HT-29 (cell line): ENCODE results near the gene ACTR2. TPM values are rescaled to one million over a fixed set of nuclear protein-coding genes. Genes with fewer than 3 reads are reported as not detected.
"Not testable (repeated sequence)": the region's sequence is repeated elsewhere in the genome, so short reads cannot be mapped to it uniquely, and the experiment has no call there.

Source experiments
- DNase-seq: peaks from one replicate; pipeline ENCODE4 v3.0.0-alpha.2; 2015; ENCODE audit warnings: low spot score
- total RNA-seq: library from RNA; depleted of rRNA; stranded (reverse); fragments of >200 nt; shearing (Covaris generic); gene quantifications from 2 replicates; pipeline ENCODE4 v1.2.3, GENCODE V29; 2014

The ACTR2 gene
- total RNA-seq, 1 experiment from 2014 or later, result 33.6 TPM

DNA sequence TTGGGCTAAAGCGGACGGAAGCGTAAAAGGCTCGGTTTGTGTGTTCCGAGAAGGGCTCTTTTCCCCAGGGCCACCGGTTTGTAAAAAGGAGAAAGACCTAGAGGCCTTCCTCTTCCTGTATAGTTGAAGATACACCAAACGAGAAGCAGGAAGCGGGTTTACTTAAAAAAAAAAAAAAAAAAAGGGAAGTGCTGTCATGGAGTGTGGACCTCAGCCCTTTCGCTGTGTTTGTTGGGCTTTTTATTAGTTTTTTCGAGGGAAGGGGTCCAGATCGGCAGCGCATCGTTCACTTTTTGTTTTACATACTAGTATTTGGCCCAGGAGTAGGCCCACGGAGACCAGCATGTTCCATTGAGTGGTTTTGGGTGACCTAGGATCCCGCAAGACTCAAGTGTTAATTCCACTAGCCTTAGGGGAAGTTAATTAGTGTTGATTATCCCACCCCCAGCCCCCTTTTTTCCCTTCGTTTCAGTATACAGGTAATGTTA lies 676 bp downstream of the ACTR2 start:
- no peak for DNase-seq

DNA sequence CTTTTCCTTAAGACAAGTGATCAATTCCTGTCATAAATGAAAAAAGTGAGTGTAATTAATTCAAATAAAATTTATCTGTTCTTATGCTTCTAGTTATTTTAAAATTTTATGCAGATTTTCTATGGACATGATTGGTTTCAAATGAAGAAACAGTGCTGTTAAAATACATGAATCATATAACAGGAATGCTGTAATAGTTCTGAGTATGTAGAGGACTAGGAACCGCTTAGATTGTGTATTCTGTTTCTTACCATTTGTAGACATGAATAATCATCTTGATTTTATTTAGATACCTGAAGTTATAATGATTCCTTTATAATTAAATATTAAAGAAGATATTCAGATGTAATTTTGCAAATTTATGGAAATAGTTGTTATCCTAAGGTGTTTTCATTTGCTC lies 3.5 kb downstream of the ACTR2 start:
- DNase-seq, result no peak

DNA sequence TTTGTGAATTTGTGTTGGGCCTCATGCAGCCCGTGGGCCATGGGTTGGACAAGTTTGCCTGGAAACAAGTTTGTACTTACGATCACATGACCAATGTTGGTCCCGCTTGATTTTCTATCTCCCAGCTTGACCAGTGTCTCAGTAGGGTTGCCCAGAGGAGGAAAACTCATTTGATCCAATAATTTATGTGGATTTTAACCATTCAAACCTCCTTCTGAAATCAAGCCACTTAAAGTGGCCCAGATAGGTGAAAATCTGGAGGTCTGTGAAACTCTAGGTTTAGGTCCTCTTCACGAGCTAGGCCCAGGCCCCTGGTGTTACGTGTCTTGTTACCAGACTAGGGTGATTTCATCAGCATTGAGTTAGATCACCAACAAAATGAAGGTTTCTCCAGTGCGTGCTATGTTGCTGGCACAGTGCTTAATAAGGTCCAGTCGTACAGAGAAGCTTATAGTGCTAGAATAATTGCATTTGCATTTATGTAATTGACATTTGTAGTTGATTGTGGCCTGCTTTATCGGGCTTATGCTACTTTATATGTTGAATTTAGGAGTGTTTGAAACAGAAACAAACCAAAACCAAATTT lies 4.4 kb downstream of the ACTR2 start:
- DNase-seq, result no peak

DNA sequence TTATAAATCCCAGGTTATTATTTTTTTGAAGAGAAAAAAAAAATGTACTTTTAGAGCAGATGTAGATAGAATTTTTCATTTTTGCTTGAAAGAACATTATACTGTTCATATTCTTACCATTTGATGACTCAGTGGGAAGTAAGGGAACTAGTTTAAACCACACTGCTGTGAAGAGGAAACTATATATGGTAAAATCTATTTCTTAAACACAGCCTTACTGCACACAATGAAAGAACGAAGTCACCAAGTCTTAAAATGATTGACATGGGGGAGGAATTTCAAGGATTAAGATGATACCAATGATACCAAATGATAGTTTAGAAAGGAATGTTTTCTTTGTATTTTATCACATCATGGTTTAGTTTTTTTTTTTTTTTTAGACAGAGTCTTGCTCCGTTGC lies 5.0 kb downstream of the ACTR2 start:
- DNase-seq, result no peak

DNA sequence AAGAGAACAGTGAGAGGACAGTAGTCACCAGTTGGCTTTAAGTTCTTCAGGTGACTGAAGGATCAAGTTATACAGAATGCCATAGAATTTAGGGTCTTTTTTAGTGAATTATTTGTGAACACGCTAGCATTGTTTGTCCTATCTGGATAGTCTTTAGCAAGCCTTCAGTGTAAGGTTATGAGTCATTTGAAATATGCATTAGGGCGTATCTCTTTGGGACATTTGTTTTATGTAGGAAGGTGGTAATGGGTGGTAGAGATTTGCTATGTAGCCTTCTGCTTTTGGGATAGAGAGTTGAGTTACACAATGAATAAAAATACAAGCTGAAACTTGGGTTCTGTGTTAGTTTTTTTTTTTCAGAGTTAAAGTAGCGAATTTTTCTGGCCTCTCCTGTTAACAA lies 13.0 kb downstream of the ACTR2 start:
- DNase-seq, result no peak

DNA sequence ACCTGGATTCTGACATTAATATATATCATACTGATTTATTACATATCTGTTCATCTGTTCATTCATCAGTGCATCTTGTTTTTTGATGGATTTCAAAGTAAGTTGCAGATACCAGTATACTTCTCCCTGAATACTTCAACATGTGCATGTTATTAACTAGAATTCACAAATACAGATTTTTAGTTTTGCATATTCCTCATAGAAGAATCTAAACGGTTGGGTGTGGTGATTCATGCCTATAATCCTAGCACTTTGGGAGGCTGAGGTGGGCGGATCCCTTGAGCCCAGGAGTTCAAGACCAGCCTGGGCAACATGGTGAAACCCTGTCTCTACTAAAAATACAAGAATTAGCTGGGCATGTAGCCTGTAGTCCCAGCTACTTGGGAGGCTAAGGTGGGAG lies 16.8 kb downstream of the ACTR2 start:
- not testable (repeated sequence) for DNase-seq

DNA sequence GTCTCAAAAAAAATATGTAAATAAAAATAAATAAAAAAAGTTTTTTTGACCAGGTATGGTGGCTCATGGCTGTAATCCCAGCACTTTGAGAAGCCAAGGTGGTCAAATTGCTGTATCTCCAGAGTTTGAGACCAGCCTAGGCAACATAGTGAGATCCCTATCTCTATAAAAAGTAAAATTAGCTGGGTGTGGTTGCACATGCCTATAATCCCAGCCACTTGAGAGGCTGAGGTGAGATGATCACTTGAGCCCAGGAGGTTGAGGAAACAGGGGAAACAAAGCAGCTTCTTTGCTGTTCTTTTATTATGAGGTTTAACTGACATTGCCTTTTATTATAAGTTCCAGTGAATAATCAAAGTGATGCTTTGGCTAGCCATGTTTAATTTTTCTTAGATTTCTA lies 25.0 kb downstream of the ACTR2 start:
- DNase-seq, result no peak

DNA sequence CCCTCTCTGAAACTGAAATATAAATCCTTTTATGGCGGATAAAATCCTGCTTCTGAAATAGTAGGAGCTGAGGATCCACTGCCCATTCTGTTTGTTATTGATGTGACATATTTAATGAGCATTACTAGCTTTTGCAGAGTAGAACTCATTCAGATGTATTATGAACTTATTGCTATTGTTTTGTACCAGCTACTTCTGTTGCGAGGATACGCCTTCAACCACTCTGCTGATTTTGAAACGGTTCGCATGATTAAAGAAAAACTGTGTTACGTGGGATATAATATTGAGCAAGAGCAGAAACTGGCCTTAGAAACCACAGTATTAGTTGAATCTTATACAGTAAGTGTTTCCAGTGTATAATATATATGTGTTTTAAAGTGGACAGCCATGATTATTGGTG lies 27.7 kb downstream of the ACTR2 start:
- no peak for DNase-seq

DNA sequence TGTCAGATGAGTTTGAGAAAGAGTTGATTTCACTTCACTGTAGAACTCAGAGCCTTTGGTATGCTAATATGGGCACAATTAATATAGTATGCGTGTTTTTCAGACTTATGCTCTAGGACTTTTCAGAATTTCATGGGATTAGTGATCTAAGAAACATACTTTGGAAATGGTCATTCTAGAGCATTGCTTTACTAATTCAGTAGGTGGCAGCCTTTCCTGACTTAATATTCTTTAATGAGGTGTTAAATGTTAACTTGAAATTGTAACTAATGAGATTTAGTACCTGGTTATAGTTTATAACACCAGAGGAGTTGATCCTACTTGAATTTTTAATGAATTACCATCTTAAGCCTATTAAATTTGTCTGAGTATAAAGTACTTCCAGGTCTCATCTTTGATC lies 28.4 kb downstream of the ACTR2 start:
- DNase-seq, result peak; percentile 20

DNA sequence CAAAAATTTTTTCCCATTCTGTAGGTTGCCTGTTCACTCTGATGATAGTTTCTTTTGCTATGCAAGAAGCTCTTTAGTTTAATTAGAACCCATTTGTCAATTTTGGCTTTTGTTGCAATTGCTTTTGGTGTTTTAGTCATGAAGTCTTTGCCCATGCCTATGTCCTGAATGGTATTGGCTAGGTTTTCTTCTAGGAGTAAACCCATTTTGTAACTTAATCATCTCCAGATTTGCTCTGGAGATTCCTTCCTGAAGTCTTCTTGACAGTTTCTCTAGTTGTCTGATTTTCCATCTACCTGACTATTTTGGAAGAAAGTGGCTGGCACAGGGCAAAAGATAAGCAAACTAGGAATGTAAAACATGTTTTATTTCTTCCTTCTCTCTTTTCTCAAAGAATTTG lies 30.2 kb downstream of the ACTR2 start:
- DNase-seq, result not testable (repeated sequence)

DNA sequence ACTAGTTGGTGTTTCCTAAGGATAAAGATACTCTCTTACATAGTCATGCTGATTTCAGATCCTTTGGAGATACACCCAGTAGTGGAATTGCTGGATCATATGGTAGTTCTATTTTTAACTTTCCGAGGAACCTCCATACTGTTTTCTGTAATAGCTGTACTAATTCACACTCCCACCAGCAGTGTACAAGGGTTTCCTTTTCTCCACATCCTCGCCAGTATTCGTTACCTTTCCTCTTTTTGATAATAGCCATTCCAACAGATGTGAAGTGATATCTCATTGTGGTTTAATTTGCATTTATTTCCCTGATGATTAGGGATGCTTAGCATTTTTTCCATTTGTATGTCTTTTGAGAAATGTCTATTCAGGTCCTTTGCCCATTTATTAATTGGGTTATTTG lies 34.0 kb downstream of the ACTR2 start:
- DNase-seq, result no peak

DNA sequence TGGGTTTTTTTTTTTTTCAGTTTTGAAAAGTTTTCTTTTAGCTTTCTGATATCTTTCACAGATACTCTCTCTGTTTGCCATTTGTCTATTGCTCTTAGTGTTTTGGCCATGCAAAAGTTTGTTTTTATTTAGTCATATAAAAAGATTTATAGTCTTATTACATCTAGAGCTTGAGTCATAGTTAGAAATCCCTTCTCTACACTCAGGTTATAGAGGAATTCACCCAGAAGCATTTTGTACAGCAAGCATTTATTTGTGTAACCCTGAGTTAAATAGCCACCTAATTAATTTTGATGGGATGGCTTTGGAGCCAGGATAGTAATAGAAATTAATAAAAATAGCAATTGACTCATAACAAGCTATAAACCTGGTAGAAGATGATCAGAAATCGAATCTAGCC lies 35.6 kb downstream of the ACTR2 start:
- no peak for DNase-seq

DNA sequence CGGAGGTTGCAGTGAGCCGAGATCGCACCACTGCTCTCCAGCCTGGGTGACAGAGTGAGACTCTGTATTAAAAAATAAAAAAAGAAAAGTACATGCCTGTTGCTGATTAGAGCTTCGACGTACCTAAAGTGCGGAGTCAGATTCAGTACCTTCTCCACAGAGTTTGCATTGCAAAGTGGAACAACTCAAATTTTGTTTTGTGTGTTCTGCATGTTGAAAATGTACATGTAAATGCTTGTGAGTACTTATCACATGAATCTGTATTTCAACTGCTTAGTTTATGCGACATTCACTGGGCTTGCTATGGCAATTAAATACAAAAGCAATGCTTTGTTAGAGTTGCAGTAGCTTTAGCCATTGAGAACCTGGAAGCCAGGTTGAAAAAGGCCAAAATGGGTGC lies 36.4 kb downstream of the ACTR2 start:
- DNase-seq, result no peak

DNA sequence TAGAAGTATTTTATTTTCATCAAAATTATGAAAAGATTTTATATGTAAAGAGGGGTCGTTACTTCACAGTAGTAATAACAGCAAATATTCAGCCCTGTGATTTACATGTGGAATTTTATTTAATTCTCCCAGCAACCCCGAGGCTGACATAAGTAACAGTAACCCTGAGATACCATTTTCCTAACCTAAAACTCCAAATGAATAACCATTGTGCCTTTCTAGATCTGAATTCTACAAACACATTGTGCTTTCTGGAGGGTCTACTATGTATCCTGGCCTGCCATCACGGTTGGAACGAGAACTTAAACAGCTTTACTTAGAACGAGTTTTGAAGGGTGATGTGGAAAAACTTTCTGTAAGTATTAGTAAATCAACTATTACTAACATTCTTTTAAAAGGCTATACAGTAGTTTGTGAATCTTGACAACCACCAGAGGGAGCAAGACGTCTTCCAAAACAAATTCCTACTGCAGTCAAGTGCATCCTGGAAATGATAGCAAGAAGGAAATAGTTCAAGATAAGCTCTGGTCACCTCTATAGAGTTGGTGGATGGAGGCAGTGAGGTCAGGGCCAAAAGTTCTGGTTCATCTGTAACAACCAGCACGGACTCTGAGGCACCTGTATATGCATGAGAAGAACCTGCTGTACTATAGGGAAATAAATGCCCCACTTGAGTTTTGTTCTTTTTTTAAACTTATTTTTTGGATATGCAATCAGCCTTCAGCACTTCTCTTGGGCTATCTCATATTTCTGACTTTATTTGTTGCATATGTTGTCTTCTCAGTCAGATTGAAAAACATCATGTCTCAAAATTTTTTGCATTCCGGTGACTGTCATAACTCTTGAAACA lies 37.4 kb downstream of the ACTR2 start:
- DNase-seq, result peak; percentile 79

DNA sequence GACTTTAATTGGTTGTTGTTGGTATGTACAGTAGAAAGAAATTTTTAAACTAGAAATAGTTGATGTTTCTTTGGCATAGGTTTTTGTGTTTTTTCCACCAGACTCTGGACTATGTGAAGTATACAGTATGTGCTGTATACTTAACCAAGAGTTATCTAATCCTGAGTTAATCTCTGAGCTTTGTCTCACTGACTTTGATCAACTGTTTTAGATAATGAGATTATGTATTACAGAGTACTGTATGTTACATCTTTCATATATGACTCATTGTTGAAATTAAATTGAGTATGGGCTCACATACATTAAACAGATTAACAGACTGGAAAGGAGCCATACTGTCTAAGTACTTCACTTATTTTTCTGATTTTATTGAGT lies 38.0 kb downstream of the ACTR2 start:
- no peak for DNase-seq

DNA sequence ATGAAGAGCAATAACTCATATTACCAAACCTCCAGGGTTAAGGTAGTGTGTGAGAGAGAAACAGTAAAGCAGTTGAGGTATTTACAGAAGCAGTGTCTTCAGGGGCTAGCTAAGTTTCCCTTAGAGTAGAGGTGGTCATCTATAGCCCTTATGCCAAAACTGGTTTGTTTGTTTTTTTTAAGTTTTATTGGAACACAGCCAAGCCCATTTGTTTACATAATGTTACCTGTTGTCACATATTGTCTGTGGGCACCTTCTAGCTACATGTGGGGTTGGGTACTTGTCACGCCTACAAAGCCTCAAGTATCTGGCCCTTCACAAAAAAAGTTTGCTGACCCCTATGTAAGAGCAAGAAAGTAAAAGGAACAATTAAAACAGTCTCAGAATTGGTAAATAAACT lies 39.4 kb downstream of the ACTR2 start:
- DNase-seq, result no peak

DNA sequence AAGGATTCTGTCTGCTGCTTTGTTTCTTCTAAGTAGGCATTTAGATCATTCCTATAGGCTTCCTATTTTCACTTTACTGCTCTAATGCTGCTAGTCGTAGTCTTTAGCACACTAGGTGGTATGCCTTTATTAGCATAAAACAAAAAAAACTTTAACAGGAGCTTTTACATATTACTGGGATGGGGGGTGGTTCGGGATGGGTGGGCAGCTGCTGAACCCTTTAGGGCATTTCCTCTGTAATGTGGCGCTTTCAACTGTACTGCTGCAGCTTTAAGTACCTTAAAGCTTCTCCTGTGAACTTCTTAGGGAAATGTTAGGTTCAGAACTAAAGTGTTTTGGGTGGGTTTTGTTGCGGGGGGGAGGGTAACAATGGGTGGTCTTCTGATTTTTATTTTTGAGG lies 41.3 kb downstream of the ACTR2 start:
- no peak for DNase-seq

DNA sequence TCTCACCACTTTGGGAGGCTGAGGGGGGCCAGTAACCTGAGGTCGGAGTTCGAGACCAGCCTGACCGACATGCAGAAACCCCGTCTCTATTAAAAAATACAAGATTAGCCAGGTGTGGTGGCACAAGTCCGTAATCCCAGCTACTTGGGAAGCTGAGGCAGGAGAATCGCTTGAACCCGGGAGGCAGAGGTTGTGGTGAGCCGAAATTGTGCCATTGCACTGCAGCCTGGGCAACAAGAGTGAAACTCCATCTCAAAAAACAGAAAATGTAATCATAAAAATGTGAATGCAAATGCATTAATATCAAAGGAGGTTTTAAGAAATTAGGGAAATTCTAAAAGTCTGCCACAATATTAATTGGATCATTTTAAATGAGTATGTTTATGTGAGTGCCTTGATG lies 45.7 kb downstream of the ACTR2 start:
- no peak for DNase-seq

DNA sequence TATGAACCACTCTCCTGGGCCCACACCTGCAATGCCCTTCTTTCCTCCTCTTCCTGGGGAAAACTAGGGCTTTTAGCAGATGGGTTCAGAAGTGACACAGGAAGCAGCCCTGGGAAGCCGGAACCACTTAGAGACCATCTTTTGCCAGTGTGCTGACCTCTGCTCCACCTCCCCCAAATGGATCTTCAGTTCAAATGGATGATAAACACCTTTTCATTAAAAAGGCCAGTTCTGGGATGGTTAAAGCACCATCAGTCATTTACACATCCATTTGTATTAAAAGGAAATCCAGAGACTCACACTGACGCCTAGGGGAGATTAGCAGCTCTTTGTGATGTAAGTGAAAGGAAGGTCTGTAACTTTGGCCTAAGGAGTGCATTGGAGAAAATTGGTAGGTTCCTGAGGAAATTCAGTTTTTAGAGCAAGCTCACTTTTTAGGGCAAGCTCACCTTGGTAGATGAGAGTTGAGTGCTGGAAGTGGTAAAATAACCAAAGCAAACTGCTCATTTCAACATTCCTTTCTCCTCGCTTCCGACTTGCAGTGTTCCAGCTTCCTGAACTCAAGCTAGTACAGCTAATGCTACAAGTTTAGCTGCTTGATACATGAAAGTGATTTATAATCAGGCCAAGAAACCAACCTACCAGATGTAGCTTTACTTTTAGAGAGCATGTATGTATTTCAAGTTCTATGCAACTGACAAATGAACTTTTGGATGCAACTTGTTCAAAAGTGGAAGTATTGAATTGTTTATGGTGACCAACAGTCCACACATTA lies 47.7 kb downstream of the ACTR2 start:
- no peak for DNase-seq

DNA sequence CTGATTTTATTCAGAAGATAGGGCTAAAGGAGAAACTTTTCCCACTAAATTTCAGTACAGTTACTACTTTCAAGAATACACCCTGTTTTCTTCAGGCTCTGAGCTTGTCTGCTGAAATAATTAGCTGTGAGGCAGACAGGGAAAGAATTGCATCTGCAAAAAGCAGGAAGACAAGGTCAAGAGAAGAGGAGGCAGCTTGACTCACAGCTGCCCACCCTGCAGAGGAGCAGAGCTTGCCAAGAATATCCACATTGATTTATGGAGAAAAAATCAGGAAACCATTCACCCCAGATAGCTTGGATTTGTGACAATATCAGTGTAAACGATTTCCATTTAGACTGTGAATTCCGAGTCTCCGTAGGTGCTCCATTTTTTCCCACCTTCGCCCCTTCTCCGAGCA lies 49.0 kb downstream of the ACTR2 start:
- DNase-seq, result no peak

DNA sequence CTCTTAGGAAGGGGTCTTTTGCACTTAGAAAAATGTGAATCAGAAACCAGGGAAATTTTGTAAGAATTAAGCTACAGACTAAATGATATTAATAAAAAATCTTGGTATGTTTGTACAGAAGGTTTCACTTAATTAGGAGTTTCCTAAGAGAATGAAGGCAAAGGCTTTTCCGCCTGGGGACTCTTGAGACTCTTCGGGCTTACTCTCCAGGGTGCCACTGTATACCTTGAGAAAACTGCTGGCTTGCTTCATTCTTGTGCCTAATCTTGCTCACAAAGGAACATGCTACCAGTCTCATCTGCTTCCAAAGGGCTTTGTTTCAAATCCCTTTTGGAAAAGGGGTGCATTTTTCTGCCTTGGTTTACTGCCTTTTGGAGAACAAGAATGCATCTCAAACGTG lies 49.5 kb downstream of the ACTR2 start:
- no peak for DNase-seq

DNA sequence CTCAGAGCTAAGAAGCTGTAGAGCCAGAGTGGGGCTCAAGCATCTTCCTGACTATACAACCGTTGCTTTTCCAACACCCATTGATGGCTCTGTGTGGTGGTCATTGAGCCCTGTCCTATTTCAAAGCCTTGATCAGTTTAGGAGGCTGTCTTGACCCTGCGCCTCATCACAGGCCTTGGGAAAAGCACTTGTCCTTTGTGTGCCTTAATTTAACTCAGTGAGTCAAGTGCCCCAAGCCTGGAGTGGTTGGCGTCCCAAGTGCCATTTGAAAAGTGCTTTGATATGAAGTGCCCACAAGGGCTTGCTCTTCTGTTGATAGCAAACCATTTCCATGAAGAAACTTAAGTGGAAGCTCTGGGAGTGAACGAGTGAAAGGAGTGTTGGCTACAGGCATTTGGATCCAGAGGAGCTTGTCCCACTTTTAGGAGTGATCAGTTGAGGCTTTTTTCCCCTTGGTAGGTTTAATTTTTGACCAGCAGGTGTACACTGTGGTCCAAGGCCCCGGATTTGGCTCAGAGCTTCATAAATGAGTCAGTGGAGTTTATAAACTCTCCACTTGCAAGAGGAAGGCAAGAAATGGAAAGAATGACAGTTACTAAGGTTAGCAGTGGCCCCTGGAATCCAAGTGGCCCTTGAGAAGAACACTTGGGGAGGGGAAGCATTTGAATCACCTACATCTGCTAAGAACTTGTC lies 50.3 kb downstream of the ACTR2 start:
- DNase-seq, result no peak
